Mammary epithelial cell (primary cell): Measurements from ENCODE around the gene SOCS1.

Experiments
- EZH2 ChIP-seq: IDR thresholded peaks from 2 replicates; pipeline ENCODE4 v1.6.1; 2012; ENCODE audit warnings: low read length, inconsistent platforms, borderline replicate concordance
- TF ChIP-seq, protein P1 (sequence below), 2 donors: IDR thresholded peaks in 1 of 2; conservative IDR thresholded peaks in 1 of 2; 2 replicates each; pipeline ENCODE4 v1.5.1; 2011 to 2012; ENCODE audit warnings: inconsistent platforms in 2 of 2, low read length in 2 of 2, mild to moderate bottlenecking in 2 of 2, control low read depth in 1 of 2, low read depth in 1 of 2; ENCODE audit not compliant: insufficient read depth in 1 of 2; ENCODE audit errors: extremely low read depth in 1 of 2

DNA sequence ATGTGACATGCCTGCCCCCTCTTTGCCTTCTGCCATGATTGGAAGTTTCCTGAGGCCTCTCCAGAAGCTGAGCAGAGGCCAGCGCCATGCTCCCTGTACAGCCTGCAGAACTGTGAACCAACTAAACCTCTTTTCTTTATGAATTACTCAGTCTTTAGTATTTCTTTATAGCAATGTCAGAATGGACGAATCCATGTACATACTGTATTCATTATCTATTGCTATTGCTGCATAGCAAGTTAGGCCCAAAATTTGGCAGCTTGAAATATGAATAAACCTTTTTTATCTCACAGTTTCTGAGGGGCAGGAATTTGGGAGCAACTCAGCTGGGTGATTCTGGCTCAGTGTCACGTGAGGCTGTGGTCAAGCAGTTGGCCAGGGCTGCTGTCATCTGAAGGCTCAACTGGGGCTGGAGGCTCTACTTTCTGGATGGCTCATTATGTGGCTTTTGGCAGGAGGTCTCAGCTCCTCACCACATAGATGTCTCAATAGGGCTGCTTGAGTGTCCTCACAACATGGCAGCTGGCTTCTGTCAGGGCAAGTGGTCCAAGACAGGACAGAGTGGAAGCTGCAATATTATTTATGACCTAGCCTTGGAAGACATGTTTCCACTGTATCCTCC lies 40.0 kb downstream of the SOCS1 start:
- TF ChIP-seq, protein P1, sequence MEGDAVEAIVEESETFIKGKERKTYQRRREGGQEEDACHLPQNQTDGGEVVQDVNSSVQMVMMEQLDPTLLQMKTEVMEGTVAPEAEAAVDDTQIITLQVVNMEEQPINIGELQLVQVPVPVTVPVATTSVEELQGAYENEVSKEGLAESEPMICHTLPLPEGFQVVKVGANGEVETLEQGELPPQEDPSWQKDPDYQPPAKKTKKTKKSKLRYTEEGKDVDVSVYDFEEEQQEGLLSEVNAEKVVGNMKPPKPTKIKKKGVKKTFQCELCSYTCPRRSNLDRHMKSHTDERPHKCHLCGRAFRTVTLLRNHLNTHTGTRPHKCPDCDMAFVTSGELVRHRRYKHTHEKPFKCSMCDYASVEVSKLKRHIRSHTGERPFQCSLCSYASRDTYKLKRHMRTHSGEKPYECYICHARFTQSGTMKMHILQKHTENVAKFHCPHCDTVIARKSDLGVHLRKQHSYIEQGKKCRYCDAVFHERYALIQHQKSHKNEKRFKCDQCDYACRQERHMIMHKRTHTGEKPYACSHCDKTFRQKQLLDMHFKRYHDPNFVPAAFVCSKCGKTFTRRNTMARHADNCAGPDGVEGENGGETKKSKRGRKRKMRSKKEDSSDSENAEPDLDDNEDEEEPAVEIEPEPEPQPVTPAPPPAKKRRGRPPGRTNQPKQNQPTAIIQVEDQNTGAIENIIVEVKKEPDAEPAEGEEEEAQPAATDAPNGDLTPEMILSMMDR (conservative IDR thresholded peaks at IDR 0.05 in 1 of 2, IDR thresholded peaks at IDR 0.05 in 1 of 2; ENCODE audit: extremely low read depth in 1 of 2, insufficient read depth in 1 of 2, low read depth in 1 of 2, low read length in 2 of 2), result no peak
- TF ChIP-seq EZH2, result no peak
